ENCODE data around the gene KRTAP10-5.
"Not testable (repeated sequence)": the region's sequence is repeated elsewhere in the genome, so short reads cannot be mapped to it uniquely, and the experiment has no call there.

Gene KRTAP10-5

DNA sequence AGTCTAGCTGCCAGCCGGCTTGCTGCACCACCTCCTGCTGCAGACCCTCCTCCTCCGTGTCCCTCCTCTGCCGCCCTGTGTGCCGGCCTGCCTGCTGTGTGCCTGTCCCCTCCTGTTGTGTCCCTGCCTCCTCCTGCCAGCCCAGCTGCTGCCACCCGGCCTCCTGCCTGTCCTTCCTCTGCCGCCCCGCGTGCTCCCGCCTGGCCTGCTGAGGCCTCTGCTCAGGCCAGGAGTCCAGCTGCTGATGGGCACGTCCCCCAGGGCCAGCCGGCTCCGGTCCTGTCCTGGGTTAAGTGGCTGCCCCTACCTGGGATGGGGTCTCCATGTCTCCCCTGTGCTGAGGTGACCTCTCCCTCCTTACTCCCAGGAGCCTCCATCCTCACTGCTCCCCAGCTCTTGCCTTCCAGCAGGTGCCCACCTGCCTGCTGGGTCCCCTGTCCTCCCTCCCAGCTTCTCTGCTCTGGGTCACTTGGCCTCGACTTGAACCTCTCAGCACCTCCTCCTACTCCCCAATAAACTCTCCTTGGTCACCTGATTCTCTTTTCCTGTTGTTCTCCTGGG is 32.3 kb upstream of the KRTAP10-5 start:
- DNase-seq = no peak
- intact Hi-C loops (cut with DNase I) = no loop called here

GRCh38 chr21:44612029-44612486 is 31.7 kb upstream of the KRTAP10-5 start, which contains the start of gene KRTAP10-8:
KRTAP10-8 (plus strand) TSS chr21:44612079; CDS start chr21:44612101, 22 bp downstream.
- intact Hi-C loops (cut with DNase I) = no loop called here
- no peak for DNase-seq

- DNase-seq = no peak
- intact Hi-C loops (cut with DNase I) = no loop called here
These were observed 31.1 kb upstream of the KRTAP10-5 start for GRCh38 chr21:44611551-44611950.

GRCh38 chr21:44610157-44610843 is 29.9 kb upstream of the KRTAP10-5 start:
- DNase-seq; intact Hi-C loops (cut with DNase I): not testable (repeated sequence)

DNA sequence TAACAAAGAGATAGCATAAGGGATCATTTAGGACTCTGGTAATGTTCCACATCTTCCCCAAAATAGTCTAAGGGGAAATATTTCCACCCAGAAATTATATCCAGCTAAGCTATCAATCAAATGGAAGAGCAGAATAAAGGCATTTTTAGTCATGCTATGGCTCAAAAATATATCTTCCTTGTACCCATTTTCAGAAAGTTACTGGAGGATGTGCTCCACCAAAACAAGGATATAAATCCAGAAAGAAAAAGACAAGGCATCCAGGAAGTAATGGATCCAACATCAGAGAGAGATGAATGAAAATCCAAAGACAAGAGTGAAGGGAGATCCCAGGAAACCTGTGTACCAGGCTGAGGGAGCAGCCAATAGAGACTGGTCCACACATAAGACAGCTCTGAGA is 28.8 kb upstream of the KRTAP10-5 start:
- intact Hi-C loops (cut with DNase I) = no loop called here
- no peak for DNase-seq

GRCh38 chr21:44606495-44606894 is 26.1 kb upstream of the KRTAP10-5 start:
- intact Hi-C loops (cut with DNase I) = no loop called here

DNA sequence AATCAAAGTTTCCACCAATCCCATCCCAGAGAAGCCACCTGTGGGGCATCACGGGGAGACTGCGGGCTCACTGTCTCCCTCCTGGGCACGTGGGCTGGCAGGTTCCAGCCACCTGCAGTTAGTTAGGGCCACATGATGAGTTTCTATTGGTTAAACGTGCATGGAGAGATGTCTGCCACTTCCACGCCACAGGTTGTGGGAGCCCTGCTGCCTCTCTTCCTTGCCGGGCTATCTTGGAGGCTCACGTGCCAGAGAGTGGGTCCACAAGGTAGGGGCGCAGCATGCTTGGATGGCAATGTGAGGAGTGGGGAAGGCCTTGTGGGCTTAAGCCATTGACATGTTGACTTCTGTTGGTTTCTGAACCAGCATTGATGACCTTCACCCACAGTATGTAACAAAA is 23.5 kb upstream of the KRTAP10-5 start:
- no peak for DNase-seq
- intact Hi-C loops (cut with DNase I) = no loop called here

More at GRCh38 chr21:44606495-44606894, 26.1 kb upstream of the KRTAP10-5 start:
- no peak for DNase-seq

GRCh38 chr21:44603109-44603875 is 22.9 kb upstream of the KRTAP10-5 start:
- no peak for DNase-seq
- intact Hi-C loops (cut with DNase I) = no loop called here

- DNase-seq = no peak
- intact Hi-C loops (cut with DNase I) = no loop called here
These were observed 22.1 kb upstream of the KRTAP10-5 start for GRCh38 chr21:44602463-44602850.

DNA sequence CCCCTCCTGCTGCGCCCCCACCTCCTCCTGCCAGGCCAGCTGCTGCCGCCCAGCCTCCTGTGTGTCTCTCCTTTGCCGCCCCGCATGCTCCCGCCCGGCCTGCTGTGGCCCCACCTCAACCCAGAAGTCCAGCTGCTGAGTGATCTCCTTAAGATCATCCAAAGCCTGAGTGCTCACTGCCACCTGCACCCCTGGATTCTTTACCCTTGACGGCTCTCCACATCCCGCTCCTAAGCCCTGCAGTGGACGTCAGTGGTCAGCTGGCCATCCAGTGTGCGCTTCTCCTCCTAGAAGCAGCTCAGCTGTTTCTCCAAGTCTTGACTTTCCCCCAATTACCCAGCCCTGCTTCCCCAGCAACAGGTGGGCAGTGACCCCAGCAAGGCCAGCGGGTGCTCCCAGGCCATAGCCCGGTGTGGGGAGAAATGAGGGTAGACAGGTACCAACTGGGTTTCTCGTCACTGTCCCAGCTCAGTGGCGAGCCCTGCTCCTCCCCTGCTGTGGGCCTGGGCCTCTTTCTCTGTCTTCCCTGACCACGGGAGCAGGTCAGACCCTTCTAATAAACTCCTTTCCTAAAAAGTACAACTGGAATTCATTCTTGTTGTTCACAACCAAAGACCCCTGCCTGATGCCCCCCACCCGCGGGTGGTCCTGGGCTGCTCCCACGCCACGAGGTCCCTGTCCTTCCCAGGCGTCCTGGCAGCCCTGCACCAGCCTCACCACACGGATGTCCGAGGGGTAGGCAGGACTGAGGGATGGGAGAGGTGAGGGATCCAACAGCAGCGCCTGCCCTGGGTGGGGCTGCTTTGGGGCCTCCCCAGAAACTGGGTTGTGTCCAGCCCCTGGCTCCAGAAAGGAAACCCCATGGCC is 21.4 kb upstream of the KRTAP10-5 start:
- DNase-seq = no peak
- intact Hi-C loops (cut with DNase I) = no loop called here

DNA sequence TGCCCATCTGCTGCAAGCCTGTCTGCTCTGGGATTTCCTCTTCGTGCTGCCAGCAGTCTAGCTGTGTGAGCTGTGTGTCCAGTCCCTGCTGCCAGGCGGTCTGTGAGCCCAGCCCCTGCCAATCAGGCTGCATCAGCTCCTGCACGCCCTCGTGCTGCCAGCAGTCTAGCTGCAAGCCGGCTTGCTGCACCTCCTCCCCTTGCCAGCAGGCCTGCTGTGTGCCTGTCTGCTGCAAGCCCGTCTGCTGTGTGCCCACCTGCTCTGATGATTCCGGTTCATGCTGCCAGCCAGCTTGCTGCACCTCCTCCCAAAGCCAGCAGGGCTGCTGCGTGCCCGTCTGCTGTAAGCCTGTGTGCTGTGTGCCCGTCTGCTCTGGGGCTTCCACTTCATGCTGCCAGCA is 20.7 kb upstream of the KRTAP10-5 start:
- DNase-seq; intact Hi-C loops (cut with DNase I): not testable (repeated sequence)

- DNase-seq; intact Hi-C loops (cut with DNase I): not testable (repeated sequence)
These were observed 19.9 kb upstream of the KRTAP10-5 start, which contains the start of gene KRTAP10-7 for GRCh38 chr21:44600118-44600978. KRTAP10-7 (plus strand) TSS chr21:44600597; CDS start chr21:44600622, 25 bp downstream.

DNA sequence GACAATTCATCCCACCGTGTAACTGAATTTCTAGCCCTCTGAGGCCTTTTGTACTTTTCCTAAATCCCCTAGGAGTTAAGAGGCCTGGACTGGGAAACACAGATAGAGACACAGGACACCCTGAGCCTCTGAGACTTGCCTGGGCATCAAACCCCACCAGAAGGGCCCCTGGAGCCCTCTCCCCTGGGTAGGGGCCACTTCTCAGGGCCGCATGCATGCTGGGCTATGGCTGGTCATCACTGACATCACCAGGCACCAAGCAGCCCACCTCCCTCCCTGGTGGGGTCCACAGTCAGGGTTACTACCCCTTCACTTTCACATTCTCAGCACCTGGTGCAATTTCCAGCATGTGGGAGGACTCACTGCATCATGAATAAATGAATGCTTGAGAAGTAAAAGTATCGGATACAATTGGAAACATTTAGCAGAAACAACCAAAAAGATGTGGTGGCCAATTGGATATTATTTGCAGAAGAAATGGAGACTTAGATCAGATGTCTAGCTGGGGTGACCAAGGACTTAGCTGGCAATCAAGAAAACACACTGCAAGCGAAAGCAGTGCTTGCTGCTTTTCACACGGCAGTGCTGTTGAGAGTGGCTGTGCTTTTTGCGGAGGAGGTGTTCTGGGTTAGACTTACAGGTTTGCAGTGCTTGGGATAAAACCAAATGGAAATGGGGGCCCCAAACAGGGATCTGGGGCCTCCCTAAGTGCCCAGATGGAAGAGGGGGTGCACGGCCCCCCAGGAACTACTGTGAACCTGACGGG is 19.0 kb upstream of the KRTAP10-5 start:
- DNase-seq = no peak
- intact Hi-C loops (cut with DNase I) = no loop called here

DNA sequence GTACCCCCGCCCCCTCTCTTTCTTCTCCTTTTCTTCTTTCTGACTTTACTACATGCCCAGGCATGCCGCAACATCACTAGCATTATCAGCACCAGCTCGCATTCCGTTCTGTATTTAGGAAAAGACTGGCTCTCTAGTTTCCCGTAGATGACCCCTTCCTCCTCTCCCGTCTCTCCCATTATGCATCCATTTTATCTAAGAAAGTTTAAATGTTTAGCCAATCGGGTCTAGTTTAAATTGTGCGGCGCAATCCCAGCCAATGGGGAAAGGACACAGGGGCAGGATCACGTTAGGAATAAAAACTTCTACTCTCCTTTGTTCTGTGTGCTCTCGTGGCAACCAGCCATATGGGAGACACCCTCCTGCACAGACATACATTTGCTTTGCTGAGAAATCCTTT is 17.7 kb upstream of the KRTAP10-5 start:
- intact Hi-C loops (cut with DNase I) = no loop called here
- DNase-seq = no peak

DNA sequence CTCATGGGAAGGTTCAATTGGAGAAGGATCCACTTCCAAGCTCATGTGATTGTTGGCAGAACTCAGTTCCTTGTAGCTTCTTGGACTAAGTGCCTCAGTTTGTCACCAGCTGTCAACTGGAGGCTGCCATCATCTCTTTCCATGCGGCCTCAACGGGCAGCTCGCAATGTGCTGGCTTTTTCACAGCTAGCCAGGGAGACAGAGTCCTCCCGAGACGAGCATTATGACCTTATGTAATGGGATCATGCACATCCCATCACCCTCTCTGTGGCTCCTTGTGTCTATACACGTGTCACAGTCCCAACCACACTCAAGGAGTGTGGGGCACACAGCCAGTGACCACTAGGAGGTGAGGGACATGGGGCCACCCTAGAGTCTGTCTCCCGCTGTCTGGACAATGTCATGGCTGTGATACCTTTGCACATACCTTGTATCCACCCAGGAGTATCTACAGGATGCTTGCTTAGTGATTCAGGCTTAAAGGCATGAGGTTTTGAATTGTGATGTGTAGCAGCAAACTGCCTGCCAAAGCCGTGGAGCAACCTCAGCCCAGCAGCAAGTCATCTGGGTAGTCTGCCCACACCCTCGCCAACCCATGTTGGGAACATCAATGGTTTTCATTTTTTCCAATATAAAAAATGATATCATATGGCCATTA is 15.8 kb upstream of the KRTAP10-5 start:
- intact Hi-C loops (cut with DNase I) = no loop called here
- DNase-seq = peak in 1 of 42 donors; percentile 17

- intact Hi-C loops (cut with DNase I) = no loop called here
- no peak for DNase-seq
These were observed 15.1 kb upstream of the KRTAP10-5 start for GRCh38 chr21:44595524-44595923.

DNA sequence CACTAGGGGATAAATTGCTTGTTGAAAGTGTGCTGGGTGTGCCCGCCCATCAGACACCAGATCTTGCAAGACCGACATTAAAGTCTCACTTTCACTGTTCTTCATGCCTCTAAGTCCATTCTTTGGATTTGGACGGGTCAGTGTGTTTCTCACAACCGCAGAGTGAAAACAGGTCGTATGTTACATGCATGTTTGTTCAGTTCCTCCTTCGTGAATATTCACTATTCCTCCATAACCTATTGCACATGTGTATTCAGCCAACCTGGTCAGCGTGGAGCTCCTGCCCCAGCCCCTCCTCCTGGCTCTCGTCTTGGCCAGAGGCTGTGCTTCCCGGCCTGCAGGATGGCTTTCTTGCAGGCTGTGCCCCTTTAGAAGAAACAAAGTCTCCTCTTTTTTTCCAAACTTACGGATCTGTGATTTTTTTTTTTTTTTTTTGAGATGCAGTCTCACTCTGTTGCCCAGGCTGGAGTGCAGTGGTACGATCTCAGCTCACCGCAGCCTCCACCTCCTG is 14.1 kb upstream of the KRTAP10-5 start:
- intact Hi-C loops (cut with DNase I) = no loop called here
- no peak for DNase-seq

All from head of caudate nucleus (tissue), 42 donors.